ENCODE measurements around the gene OR5L1.

- TF ChIP-seq CTCF (IDR thresholded peaks at IDR 0.05), result no peak
- no peak for TF ChIP-seq POLR2A (IDR thresholded peaks at IDR 0.05)
These were observed 27.3 kb downstream of the OR5L1 start, which contains the start of gene OR5D16 for GRCh38 chr11:55838452-55838851.

All from adrenal gland (tissue), 5 donors.